ENCODE data around the gene EVC.

Gene EVC

GRCh38 chr4:5710961-5711478 lies at the start of gene EVC:
Gene EVC (plus strand): TSS chr4:5711201. CDS start chr4:5711381, 180 bp downstream.
- peak; percentile 24 for DNase-seq (ENCODE audit: low spot score)

- DNase-seq (ENCODE audit: low spot score), result no peak
These were observed 49.8 kb upstream of the EVC start for GRCh38 chr4:5661237-5661636.

- DNase-seq (ENCODE audit: low spot score), result no peak
These were observed 48.4 kb upstream of the EVC start for GRCh38 chr4:5662555-5662954.

- no peak for DNase-seq (ENCODE audit: low spot score)
These were observed 46.2 kb upstream of the EVC start for GRCh38 chr4:5664778-5665177.

GRCh38 chr4:5666741-5667140 lies 44.3 kb upstream of the EVC start:
- DNase-seq (ENCODE audit: low spot score), result no peak

GRCh38 chr4:5676763-5677162 lies 34.2 kb upstream of the EVC start:
- DNase-seq (ENCODE audit: low spot score), result no peak

GRCh38 chr4:5678977-5679376 lies 32.0 kb upstream of the EVC start:
- DNase-seq (ENCODE audit: low spot score), result no peak

- DNase-seq (ENCODE audit: low spot score), result no peak
These were observed 27.4 kb upstream of the EVC start for GRCh38 chr4:5683566-5683965.

GRCh38 chr4:5685296-5685695 lies 25.7 kb upstream of the EVC start:
- DNase-seq (ENCODE audit: low spot score), result no peak

GRCh38 chr4:5686338-5686737 lies 24.7 kb upstream of the EVC start:
- DNase-seq (ENCODE audit: low spot score), result no peak

- DNase-seq (ENCODE audit: low spot score), result no peak
These were observed 21.9 kb upstream of the EVC start for GRCh38 chr4:5689065-5689464.

- no peak for DNase-seq (ENCODE audit: low spot score)
These were observed 19.4 kb upstream of the EVC start for GRCh38 chr4:5691491-5692132.

GRCh38 chr4:5693871-5694270 lies 17.1 kb upstream of the EVC start:
- no peak for DNase-seq (ENCODE audit: low spot score)

GRCh38 chr4:5696341-5696740 lies 14.7 kb upstream of the EVC start:
- no peak for DNase-seq (ENCODE audit: low spot score)

- DNase-seq (ENCODE audit: low spot score), result no peak
These were observed 10.5 kb upstream of the EVC start for GRCh38 chr4:5700459-5700858.

GRCh38 chr4:5701971-5702370 lies 9.0 kb upstream of the EVC start:
- no peak for DNase-seq (ENCODE audit: low spot score)

GRCh38 chr4:5703831-5704230 lies 7.2 kb upstream of the EVC start:
- DNase-seq (ENCODE audit: low spot score), result no peak

- no peak for DNase-seq (ENCODE audit: low spot score)
These were observed 6.7 kb upstream of the EVC start for GRCh38 chr4:5704276-5704675.

GRCh38 chr4:5705647-5706320 lies 5.2 kb upstream of the EVC start:
- DNase-seq (ENCODE audit: low spot score), result no peak

- DNase-seq (ENCODE audit: low spot score), result no peak
These were observed 4.3 kb upstream of the EVC start for GRCh38 chr4:5706486-5707290.

- no peak for DNase-seq (ENCODE audit: low spot score)
These were observed 3.6 kb upstream of the EVC start for GRCh38 chr4:5707366-5707765.

- DNase-seq (ENCODE audit: low spot score), result no peak
These were observed 3.1 kb upstream of the EVC start for GRCh38 chr4:5707778-5708448.
